ENCODE data around the gene VSIR. TPM values are rescaled to one million over a fixed set of nuclear protein-coding genes. Genes with fewer than 3 reads are reported as not detected.

VSIR gene
- polyA plus RNA-seq, 1 of the 3 experiments (the other 2 are of a cell fraction): 11.3 TPM

DNA sequence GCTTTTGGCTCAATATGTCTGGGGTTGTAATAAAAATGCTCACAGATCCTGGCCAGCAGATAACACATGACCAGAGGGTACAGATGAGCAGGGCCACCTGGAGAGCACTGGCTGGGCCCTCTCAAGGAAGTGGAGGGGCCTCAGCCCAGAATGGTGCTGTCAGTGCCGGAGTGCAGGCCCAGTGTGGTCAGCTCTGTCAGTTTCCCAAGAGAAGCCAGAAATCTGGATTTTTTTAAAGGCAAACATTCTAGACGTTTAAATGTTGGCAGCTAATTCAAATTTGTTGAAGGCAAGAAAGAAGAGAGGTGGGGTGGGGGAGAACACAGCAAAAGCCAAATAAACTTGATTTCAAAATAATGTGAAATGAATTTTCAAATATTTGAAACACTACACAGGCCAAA, 55.8 kb downstream of the VSIR start:
- Histone ChIP-seq H3K4me1 (ENCODE audit: control insufficient read depth in 1 of 2, insufficient read depth in 2 of 2, low read depth in 1 of 2, low read length in 1 of 2) (peaks cover 0 to 40% of the 10 kb centered on the region in 2 experiments; a peak in 1 of 4 replicates), H3K4me2 (no peak overlapping the region), H3K9me3 (no peaks in the 10 kb centered on the region), H3F3A (replicated peaks; ENCODE audit: insufficient read depth) (no peaks in the 10 kb centered on the region), H2AFZ (ENCODE audit: low read depth) (no peak overlapping the region), H3K36me3 (replicated peaks in 1 of 2; ENCODE audit: control insufficient read depth in 1 of 2, insufficient read depth in 2 of 2, low read length in 1 of 2) (no peaks in the 10 kb centered on the region), H3K9ac (no peak overlapping the region), H3K27ac (ENCODE audit: low read depth in 2 of 2, low read length in 1 of 2) (peak overlapping the region in 1 of 2 experiments; percentile 65; a peak in 1 of 4 replicates), H3K79me2 (ENCODE audit: insufficient read depth) (no peaks in the 10 kb centered on the region), H3K9me2 (no peaks in the 10 kb centered on the region), H3K4me3 (ENCODE audit: low read depth in 2 of 2, low read length in 1 of 2) (no peak overlapping the region), H3K27me3 (ENCODE audit: insufficient read depth) (0 out of 2 replicates have a peak, but pooled peaks cover 4% of the 10 kb centered on the region), H4K20me1 (ENCODE audit: insufficient read depth) (no peaks in the 10 kb centered on the region)
- ChIA-PET CTCF (interaction anchor here (0.7 to 14.1 kb wide), 11 partner anchors 9 to 399 kb away, joined by 3 to 195 read pairs (median 8); partner anchors contain the start of gene VSIR), POLR2A (interaction anchor here (1.0 kb wide), 1 partner anchor 398 kb away, joined by 3 read pairs; the partner anchor contains the start of gene SLC29A3)
- peak; percentile 73 for DNase-seq
- WGBS (ENCODE audit: low lambda C conversion rate): 58% methylated on average over 2 of the region's 2 CpGs
- TF ChIP-seq FOXM1 (IDR thresholded peaks at IDR 0.05; ENCODE audit: low read depth) (no peak), TEAD4 (IDR thresholded peaks at IDR 0.05; ENCODE audit: borderline replicate concordance, insufficient read depth) (no peak), GATA2 (CRISPR knock-in tag; IDR thresholded peaks at IDR 0.05) (peak; percentile 80), ELF1 (IDR thresholded peaks at IDR 0.05) (no peak), RCOR1 (IDR thresholded peaks at IDR 0.05; ENCODE audit: low read length) (no peak), MXI1 (IDR thresholded peaks at IDR 0.05; ENCODE audit: low read depth, low read length) (no peak), EZH2phosphoT487 (IDR thresholded peaks at IDR 0.05; ENCODE audit: borderline replicate concordance, low read depth) (no peak), EP300 (IDR thresholded peaks at IDR 0.05; ENCODE audit: borderline replicate concordance in 1 of 2, low read depth in 1 of 2, low read length in 1 of 2) (0 out of 4 replicates have a peak, but pooled peaks of 1 of the 2 experiments have one; percentile 24), FOXJ3 (CRISPR knock-in tag; IDR thresholded peaks at IDR 0.05) (no peak), FOSL2 (IDR thresholded peaks at IDR 0.05; ENCODE audit: borderline replicate concordance, low read depth) (no peak), RAD21 (IDR thresholded peaks at IDR 0.05; ENCODE audit: low read length) (no peak), MEF2A (IDR thresholded peaks at IDR 0.05; ENCODE audit: borderline replicate concordance, low read depth) (no peak)
- TF ChIP-seq, protein P1, sequence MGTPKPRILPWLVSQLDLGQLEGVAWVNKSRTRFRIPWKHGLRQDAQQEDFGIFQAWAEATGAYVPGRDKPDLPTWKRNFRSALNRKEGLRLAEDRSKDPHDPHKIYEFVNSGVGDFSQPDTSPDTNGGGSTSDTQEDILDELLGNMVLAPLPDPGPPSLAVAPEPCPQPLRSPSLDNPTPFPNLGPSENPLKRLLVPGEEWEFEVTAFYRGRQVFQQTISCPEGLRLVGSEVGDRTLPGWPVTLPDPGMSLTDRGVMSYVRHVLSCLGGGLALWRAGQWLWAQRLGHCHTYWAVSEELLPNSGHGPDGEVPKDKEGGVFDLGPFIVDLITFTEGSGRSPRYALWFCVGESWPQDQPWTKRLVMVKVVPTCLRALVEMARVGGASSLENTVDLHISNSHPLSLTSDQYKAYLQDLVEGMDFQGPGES (IDR thresholded peaks at IDR 0.05; ENCODE audit: low read depth, low read length): no peak
- TF ChIP-seq, protein P2, sequence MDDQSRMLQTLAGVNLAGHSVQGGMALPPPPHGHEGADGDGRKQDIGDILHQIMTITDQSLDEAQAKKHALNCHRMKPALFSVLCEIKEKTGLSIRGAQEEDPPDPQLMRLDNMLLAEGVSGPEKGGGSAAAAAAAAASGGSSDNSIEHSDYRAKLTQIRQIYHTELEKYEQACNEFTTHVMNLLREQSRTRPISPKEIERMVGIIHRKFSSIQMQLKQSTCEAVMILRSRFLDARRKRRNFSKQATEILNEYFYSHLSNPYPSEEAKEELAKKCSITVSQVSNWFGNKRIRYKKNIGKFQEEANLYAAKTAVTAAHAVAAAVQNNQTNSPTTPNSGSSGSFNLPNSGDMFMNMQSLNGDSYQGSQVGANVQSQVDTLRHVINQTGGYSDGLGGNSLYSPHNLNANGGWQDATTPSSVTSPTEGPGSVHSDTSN (IDR thresholded peaks at IDR 0.05): no peak

DNA sequence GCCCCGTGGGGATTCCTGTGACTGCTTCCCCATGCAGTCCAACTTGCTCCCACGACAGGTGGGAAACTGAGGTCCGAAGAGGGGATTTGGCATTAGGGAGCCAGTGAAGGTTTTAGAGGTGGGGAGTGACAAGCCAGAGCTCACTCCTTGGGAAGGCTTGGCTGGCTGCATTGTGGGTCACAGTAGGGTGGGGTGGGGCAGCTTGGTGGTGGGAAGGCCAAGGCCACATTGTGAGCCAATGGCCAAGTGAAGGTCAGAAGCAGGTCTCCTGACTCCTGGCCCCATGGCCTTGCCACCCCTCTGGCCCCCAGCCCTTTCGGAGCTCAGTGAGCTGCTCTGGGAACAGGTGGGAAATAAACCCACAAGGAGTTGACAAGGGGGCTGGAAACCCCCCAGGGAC, 56.3 kb downstream of the VSIR start:
- Histone ChIP-seq H3K4me2 (no peak overlapping the region), H3K4me1 (ENCODE audit: control insufficient read depth in 1 of 2, insufficient read depth in 2 of 2, low read depth in 1 of 2, low read length in 1 of 2) (peaks cover 0 to 41% of the 10 kb centered on the region in 2 experiments; a peak in 1 of 4 replicates), H3K9me2 (no peaks in the 10 kb centered on the region), H4K20me1 (ENCODE audit: insufficient read depth) (no peaks in the 10 kb centered on the region), H3K36me3 (replicated peaks in 1 of 2; ENCODE audit: control insufficient read depth in 1 of 2, insufficient read depth in 2 of 2, low read length in 1 of 2) (no peaks in the 10 kb centered on the region), H3K79me2 (ENCODE audit: insufficient read depth) (no peaks in the 10 kb centered on the region), H3K4me3 (ENCODE audit: low read depth in 2 of 2, low read length in 1 of 2) (no peak overlapping the region), H3K9me3 (no peaks in the 10 kb centered on the region), H3K27me3 (ENCODE audit: insufficient read depth) (0 out of 2 replicates have a peak, but pooled peaks cover 4% of the 10 kb centered on the region), H3K27ac (ENCODE audit: low read depth in 2 of 2, low read length in 1 of 2) (peak overlapping the region in 1 of 2 experiments; percentile 65; a peak in 1 of 4 replicates), H3K9ac (no peak overlapping the region), H2AFZ (ENCODE audit: low read depth) (no peak overlapping the region), H3F3A (replicated peaks; ENCODE audit: insufficient read depth) (no peaks in the 10 kb centered on the region)
- 55% methylated on average over 4 of the region's 4 CpGs for WGBS (ENCODE audit: low lambda C conversion rate)
- ChIA-PET CTCF (interaction anchor here (0.8 to 14.1 kb wide), 9 partner anchors 9 to 399 kb away, joined by 3 to 195 read pairs (median 9); partner anchors contain the start of gene VSIR), POLR2A (interaction anchor here (1.0 kb wide), 1 partner anchor 398 kb away, joined by 3 read pairs; the partner anchor contains the start of gene SLC29A3)
- no peak for DNase-seq
- TF ChIP-seq MXI1 (IDR thresholded peaks at IDR 0.05; ENCODE audit: low read depth, low read length): no peak
- TF ChIP-seq EP300 (IDR thresholded peaks at IDR 0.05; ENCODE audit: borderline replicate concordance in 1 of 2, low read depth in 1 of 2, low read length in 1 of 2): no peak
- TF ChIP-seq TCF12 (IDR thresholded peaks at IDR 0.05): no peak
- TF ChIP-seq RXRA (IDR thresholded peaks at IDR 0.05; ENCODE audit: borderline replicate concordance, low read depth): no peak
- TF ChIP-seq, protein P3, sequence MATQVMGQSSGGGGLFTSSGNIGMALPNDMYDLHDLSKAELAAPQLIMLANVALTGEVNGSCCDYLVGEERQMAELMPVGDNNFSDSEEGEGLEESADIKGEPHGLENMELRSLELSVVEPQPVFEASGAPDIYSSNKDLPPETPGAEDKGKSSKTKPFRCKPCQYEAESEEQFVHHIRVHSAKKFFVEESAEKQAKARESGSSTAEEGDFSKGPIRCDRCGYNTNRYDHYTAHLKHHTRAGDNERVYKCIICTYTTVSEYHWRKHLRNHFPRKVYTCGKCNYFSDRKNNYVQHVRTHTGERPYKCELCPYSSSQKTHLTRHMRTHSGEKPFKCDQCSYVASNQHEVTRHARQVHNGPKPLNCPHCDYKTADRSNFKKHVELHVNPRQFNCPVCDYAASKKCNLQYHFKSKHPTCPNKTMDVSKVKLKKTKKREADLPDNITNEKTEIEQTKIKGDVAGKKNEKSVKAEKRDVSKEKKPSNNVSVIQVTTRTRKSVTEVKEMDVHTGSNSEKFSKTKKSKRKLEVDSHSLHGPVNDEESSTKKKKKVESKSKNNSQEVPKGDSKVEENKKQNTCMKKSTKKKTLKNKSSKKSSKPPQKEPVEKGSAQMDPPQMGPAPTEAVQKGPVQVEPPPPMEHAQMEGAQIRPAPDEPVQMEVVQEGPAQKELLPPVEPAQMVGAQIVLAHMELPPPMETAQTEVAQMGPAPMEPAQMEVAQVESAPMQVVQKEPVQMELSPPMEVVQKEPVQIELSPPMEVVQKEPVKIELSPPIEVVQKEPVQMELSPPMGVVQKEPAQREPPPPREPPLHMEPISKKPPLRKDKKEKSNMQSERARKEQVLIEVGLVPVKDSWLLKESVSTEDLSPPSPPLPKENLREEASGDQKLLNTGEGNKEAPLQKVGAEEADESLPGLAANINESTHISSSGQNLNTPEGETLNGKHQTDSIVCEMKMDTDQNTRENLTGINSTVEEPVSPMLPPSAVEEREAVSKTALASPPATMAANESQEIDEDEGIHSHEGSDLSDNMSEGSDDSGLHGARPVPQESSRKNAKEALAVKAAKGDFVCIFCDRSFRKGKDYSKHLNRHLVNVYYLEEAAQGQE (IDR thresholded peaks at IDR 0.05; ENCODE audit: low read depth, low read length): no peak
- TF ChIP-seq, protein P4, sequence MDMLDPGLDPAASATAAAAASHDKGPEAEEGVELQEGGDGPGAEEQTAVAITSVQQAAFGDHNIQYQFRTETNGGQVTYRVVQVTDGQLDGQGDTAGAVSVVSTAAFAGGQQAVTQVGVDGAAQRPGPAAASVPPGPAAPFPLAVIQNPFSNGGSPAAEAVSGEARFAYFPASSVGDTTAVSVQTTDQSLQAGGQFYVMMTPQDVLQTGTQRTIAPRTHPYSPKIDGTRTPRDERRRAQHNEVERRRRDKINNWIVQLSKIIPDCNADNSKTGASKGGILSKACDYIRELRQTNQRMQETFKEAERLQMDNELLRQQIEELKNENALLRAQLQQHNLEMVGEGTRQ (IDR thresholded peaks at IDR 0.05; ENCODE audit: borderline replicate concordance, low read depth, low read length): no peak
- TF ChIP-seq MEF2A (IDR thresholded peaks at IDR 0.05; ENCODE audit: borderline replicate concordance, low read depth): no peak
- TF ChIP-seq TEAD4 (IDR thresholded peaks at IDR 0.05; ENCODE audit: borderline replicate concordance, insufficient read depth): no peak
- TF ChIP-seq SMC3 (IDR thresholded peaks at IDR 0.05; ENCODE audit: low read depth, low read length): no peak
- TF ChIP-seq YY1 (IDR thresholded peaks at IDR 0.05; ENCODE audit: low read depth): no peak
- no peak for TF ChIP-seq NFIC (IDR thresholded peaks at IDR 0.05; ENCODE audit: borderline replicate concordance)
- TF ChIP-seq RAD21 (IDR thresholded peaks at IDR 0.05; ENCODE audit: low read length): no peak
